Measurements from ENCODE around the gene CNN1.

CNN1 gene

GRCh38 chr19:11507370-11508078 is 31.1 kb upstream of the CNN1 start:
- peak overlapping the region; percentile 69 for H3K4me3 Mint-ChIP-seq
- no peaks in the 10 kb centered on the region for H3K27me3 Mint-ChIP-seq
- H3K4me1 Mint-ChIP-seq = peaks cover 16% of the 10 kb centered on the region
- ATAC-seq (ENCODE audit: low read depth) (no peak), DNase-seq (ENCODE audit: low spot score in 2 of 2) (no peak)
- H3K36me3 Mint-ChIP-seq = peaks cover 11% of the 10 kb centered on the region
- no peaks in the 10 kb centered on the region for H3K9me3 Mint-ChIP-seq
- H3K27ac Mint-ChIP-seq = no peak overlapping the region

DNA sequence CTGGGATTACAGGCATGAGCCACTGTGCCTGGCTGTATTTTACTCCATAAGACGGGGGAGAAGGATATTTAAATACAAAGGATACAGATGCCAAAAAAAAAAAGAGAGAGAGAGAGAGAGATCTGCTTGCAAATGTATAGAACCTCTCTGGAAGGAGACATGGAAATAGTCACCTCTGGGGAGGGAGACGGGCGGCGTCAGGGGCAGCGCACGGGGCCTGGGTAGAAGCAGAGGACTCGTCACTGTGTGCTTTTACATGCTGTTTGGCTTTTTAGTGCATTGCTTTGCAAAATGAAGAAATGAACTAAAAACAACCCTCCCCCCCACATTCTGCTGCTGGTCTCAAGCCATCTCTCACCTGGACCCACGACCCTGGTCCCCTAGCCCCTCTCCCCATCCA is 28.2 kb upstream of the CNN1 start:
- ATAC-seq (ENCODE audit: low read depth) = no peak
- Mint-ChIP-seq H3K27me3 (no peaks in the 10 kb centered on the region), H3K27ac (no peak overlapping the region), H3K4me3 (no peak overlapping the region), H3K36me3 (peaks cover 25% of the 10 kb centered on the region), H3K4me1 (peaks cover 9% of the 10 kb centered on the region), H3K9me3 (no peaks in the 10 kb centered on the region)
- no peak for DNase-seq (ENCODE audit: low spot score in 2 of 2)

GRCh38 chr19:11513946-11514345 is 24.7 kb upstream of the CNN1 start:
- H3K4me3 Mint-ChIP-seq = no peak overlapping the region
- H3K27ac Mint-ChIP-seq = no peak overlapping the region
- ATAC-seq (ENCODE audit: low read depth) = no peak
- peaks cover 4% of the 10 kb centered on the region for H3K4me1 Mint-ChIP-seq
- H3K27me3 Mint-ChIP-seq = no peaks in the 10 kb centered on the region
- DNase-seq (ENCODE audit: low spot score in 2 of 2) = no peak
- peaks cover 33% of the 10 kb centered on the region for H3K36me3 Mint-ChIP-seq
- H3K9me3 Mint-ChIP-seq = no peaks in the 10 kb centered on the region

GRCh38 chr19:11519138-11519537 is 19.5 kb upstream of the CNN1 start:
- ATAC-seq (ENCODE audit: low read depth) = no peak
- no peaks in the 10 kb centered on the region for H3K27me3 Mint-ChIP-seq
- peaks cover 2% of the 10 kb centered on the region for H3K4me1 Mint-ChIP-seq
- peaks cover 22% of the 10 kb centered on the region for H3K36me3 Mint-ChIP-seq
- H3K4me3 Mint-ChIP-seq = no peak overlapping the region
- H3K27ac Mint-ChIP-seq = no peak overlapping the region
- DNase-seq (ENCODE audit: low spot score in 2 of 2) = no peak
- H3K9me3 Mint-ChIP-seq = no peaks in the 10 kb centered on the region

DNA sequence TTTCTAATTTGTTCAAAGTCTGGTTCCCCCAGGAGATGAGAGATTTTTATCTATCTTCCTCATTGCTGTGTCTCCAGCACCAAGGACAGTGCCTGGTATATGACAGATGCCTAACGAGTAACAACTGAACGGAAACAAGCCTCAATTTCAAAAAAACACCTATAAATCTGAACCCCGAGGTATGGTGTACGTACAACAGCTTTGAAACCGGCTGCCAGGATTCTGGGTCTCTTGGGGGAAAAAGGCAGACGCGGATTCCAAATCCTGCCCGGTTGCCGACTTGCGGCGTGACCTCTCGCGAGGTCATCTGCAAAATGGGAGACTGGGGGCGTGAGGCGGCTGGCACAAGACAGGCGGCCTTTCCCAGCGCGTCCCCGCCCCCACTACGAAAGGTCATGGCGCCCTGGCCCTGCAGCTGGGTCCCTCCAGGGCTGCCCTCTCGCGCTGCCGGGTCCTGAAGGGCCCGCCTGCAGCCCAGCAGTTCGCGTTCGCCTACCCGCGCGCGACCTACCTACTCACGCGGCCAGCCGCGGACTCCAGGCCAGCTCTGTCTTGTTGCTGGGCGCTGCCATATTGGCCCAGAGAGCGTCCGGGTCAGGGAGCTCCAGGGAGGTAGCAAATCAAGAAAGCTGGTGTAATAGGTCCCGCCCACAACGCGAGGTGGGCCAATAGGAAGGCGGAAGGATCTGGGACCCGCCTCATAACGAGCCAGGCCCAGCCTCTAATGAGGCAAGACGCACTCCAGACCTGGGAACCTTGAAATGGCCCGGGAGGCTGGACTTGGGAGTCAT is 9.9 kb upstream of the CNN1 start, which contains the start of gene ECSIT:
Gene ECSIT (minus strand): TSS at position 584 of the 791 bp plus-strand sequence. CDS start 9,964 bp downstream, outside the sequence.
- Mint-ChIP-seq H3K27me3 (no peaks in the 10 kb centered on the region), H3K36me3 (peaks cover 5% of the 10 kb centered on the region), H3K4me1 (peaks cover 13% of the 10 kb centered on the region), H3K9me3 (no peaks in the 10 kb centered on the region), H3K27ac (peak within 1 kb of the TSS; percentile 95), H3K4me3 (peak within 1 kb of the TSS; percentile 98)
- ATAC-seq (ENCODE audit: low read depth) (peak; percentile 98), DNase-seq (ENCODE audit: low spot score in 2 of 2) (peak; percentile 86 to 89)

DNA sequence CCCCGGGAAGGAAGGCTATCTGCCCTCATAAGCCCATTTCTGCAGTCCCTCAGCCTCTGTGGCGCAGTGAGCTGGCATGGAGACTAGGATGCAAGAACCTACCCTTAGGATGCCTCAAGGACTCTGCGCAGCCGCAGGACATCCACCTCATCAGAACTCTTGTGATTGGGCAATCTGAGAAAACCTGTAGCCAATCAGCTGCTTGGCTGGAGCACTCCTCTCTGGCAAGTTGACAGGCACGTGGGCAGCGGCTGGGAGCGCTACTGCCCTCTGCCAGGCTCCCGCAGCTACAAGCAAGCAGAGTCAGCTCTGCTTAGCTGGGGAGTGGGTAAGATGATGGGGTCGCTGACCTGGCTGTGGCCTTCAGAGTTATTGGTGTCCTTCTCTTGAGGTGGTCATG is 8.2 kb upstream of the CNN1 start:
- DNase-seq (ENCODE audit: low spot score in 2 of 2) (no peak), ATAC-seq (ENCODE audit: low read depth) (no peak)
- H3K36me3 Mint-ChIP-seq = peaks cover 4% of the 10 kb centered on the region
- H3K9me3 Mint-ChIP-seq = no peaks in the 10 kb centered on the region
- no peak overlapping the region for H3K4me3 Mint-ChIP-seq
- H3K27me3 Mint-ChIP-seq = no peaks in the 10 kb centered on the region
- H3K27ac Mint-ChIP-seq = no peak overlapping the region
- H3K4me1 Mint-ChIP-seq = peaks cover 21% of the 10 kb centered on the region

GRCh38 chr19:11534538-11534937 is 4.1 kb upstream of the CNN1 start:
- DNase-seq (ENCODE audit: low spot score in 2 of 2) (no peak), ATAC-seq (ENCODE audit: low read depth) (no peak)
- Mint-ChIP-seq H3K9me3 (no peaks in the 10 kb centered on the region), H3K4me1 (peaks cover 18% of the 10 kb centered on the region), H3K36me3 (no peaks in the 10 kb centered on the region), H3K27me3 (peaks cover 7% of the 10 kb centered on the region), H3K27ac (peak overlapping the region; percentile 4), H3K4me3 (peak overlapping the region; percentile 47)

DNA sequence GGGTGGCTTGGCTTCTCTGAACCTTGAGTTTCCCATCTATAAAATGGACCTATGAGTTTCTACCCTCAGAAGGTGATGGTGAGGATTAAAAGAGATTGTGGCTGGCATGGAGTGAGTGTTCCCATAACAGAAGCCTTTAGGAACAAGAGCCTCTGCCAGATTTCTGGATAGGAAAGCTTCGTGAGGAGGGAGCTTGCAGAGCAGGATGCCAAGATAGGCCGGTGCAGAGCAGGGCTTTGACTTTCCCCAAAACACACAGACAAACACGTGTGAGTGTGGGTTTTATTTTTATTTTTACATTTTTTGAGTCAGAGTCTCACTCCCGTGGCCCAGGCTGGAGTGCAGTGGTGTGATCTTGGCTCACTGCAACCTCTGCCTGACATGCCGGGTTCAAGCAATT is 3.7 kb upstream of the CNN1 start:
- H3K4me3 Mint-ChIP-seq = peak overlapping the region; percentile 47
- DNase-seq (ENCODE audit: low spot score in 2 of 2) (no peak), ATAC-seq (ENCODE audit: low read depth) (no peak)
- peak overlapping the region; percentile 4 for H3K27ac Mint-ChIP-seq
- no peaks in the 10 kb centered on the region for H3K36me3 Mint-ChIP-seq
- peaks cover 7% of the 10 kb centered on the region for H3K27me3 Mint-ChIP-seq
- H3K4me1 Mint-ChIP-seq = peaks cover 18% of the 10 kb centered on the region
- no peaks in the 10 kb centered on the region for H3K9me3 Mint-ChIP-seq

DNA sequence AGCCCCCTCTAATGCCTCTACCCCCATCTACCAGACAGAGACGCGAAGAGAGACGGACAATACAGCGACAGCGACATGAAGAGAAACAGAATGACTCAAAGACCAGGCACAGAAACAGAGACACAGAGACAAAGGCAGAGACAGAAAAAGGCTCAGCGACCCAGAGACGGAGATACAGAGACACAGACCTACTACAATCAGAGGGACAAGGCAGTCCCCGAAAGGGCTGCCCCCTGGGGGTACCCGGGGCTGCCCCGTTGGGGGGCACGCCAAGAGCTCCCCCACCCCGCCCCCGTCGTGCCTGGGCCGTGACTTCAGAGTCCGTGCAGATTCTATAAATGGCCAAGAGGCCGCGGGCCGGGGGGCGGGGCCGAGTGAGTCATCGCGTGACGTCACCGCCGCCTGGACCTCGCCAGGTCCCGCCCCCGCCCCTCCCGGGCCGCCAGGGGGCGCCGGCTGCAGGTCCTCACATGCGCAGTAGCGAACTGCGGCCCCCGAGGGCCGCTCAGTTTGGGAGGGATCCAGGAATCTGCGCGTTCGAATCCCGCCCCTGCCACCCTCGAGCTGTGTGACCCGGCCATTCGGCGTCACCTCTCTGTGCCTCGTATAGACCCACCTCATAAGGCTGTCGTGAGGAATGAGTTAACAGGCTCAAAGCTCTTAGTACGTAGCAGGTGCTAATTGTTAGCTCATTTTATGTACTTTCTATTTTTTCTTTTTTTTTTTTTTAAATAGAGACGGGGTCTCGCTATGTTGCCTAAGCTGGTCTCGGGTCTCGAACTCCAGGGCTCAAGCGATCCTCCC is 2.7 kb upstream of the CNN1 start:
- peak; percentile 93 for ATAC-seq (ENCODE audit: low read depth)
- no peaks in the 10 kb centered on the region for H3K36me3 Mint-ChIP-seq

GRCh38 chr19:11539495-11540365 is 1.1 kb downstream of the CNN1 start:
- Mint-ChIP-seq H3K4me1 (peaks cover 18% of the 10 kb centered on the region), H3K4me3 (no peak overlapping the region)
- DNase-seq (ENCODE audit: low spot score in 2 of 2) = no peak

More for the DNA sequence above, 2.7 kb upstream of the CNN1 start:
- peak overlapping the region; percentile 78 for H3K4me3 Mint-ChIP-seq
- DNase-seq (ENCODE audit: low spot score in 2 of 2) = peak; percentile 87 to 93
- no peaks in the 10 kb centered on the region for H3K9me3 Mint-ChIP-seq
- H3K27ac Mint-ChIP-seq = peak overlapping the region; percentile 88
- peaks cover 23% of the 10 kb centered on the region for H3K4me1 Mint-ChIP-seq
- H3K27me3 Mint-ChIP-seq = peaks cover 7% of the 10 kb centered on the region

DNA sequence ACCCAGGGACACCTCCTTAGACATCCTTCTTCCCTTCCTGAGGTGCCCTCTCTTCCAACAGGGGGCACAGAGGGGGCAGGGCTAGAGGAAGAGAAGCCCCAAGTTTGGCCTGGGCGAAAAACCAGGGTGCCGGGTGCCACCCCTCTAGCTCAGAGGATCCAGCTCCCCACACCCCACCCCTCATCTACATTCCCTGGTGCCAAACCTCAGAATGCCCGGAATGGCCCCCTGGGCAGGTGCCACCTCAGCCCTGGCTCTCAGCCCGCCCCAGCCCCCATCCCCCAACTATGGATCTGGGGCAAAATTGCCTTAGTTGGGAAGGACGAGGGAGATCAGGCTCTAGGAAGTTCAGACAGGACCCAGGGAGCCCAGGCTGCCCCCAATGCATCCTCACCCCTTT is 2.0 kb downstream of the CNN1 start:
- Mint-ChIP-seq H3K4me3 (no peak overlapping the region), H3K27ac (no peak overlapping the region), H3K36me3 (no peaks in the 10 kb centered on the region), H3K4me1 (peaks cover 13% of the 10 kb centered on the region), H3K9me3 (no peaks in the 10 kb centered on the region), H3K27me3 (peaks cover 7% of the 10 kb centered on the region)
- DNase-seq (ENCODE audit: low spot score in 2 of 2) (no peak), ATAC-seq (ENCODE audit: low read depth) (no peak)

More at GRCh38 chr19:11539495-11540365, 1.1 kb downstream of the CNN1 start:
- peaks cover 7% of the 10 kb centered on the region for H3K27me3 Mint-ChIP-seq
- H3K27ac Mint-ChIP-seq = no peak overlapping the region
- no peak for ATAC-seq (ENCODE audit: low read depth)
- no peaks in the 10 kb centered on the region for H3K36me3 Mint-ChIP-seq
- no peaks in the 10 kb centered on the region for H3K9me3 Mint-ChIP-seq

DNA sequence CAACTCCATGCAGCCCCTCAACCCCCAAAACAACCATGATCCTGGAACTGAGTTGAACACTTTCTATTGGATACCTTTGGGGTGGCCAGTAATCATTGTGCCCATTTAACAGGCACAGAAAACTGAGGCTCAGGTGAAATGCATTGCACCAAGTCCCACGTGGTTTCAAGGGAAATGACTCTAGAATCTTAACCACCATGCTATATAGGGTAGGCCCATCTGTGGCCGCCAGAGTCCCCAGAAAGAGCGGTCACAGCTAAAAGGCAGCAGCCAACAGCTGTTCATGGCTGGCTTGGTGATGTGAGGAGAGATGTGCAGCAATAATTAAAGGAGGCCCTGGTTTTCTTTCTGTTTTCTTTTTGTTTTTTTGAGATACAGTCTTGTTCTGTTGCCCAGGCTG is 2.6 kb downstream of the CNN1 start:
- ATAC-seq (ENCODE audit: low read depth) (peak; percentile 44), DNase-seq (ENCODE audit: low spot score in 2 of 2) (no peak)
- Mint-ChIP-seq H3K36me3 (no peaks in the 10 kb centered on the region), H3K4me3 (no peak overlapping the region), H3K27ac (no peak overlapping the region), H3K4me1 (peaks cover 12% of the 10 kb centered on the region), H3K9me3 (no peaks in the 10 kb centered on the region), H3K27me3 (peaks cover 7% of the 10 kb centered on the region)
